HTR-8/SVneo (cell line): ENCODE measurements around the gene CAV1.

Experiments used
- DNase-seq: peaks from one replicate; pipeline ENCODE4 v3.0.0; 2011; ENCODE audit warnings: low spot score, mixed read lengths; ENCODE audit not compliant: insufficient read length
- FAIRE-seq: peaks from 2 replicates; lab custom pipeline; 2011; peaks lifted over from hg19 to GRCh38; lab: Jason Lieb, UNC

Gene CAV1

GRCh38 chr7:116527521-116527920 is 2.7 kb downstream of the CAV1 start:
- DNase-seq: no peak
- FAIRE-seq: no peak

GRCh38 chr7:116528008-116528789 is 3.4 kb downstream of the CAV1 start:
- DNase-seq (no peak), FAIRE-seq (no peak)

- DNase-seq (no peak), FAIRE-seq (no peak)
These were observed 4.4 kb downstream of the CAV1 start for GRCh38 chr7:116529250-116529649.

GRCh38 chr7:116530107-116530820 is 5.4 kb downstream of the CAV1 start:
- FAIRE-seq (no peak), DNase-seq (no peak)

DNA sequence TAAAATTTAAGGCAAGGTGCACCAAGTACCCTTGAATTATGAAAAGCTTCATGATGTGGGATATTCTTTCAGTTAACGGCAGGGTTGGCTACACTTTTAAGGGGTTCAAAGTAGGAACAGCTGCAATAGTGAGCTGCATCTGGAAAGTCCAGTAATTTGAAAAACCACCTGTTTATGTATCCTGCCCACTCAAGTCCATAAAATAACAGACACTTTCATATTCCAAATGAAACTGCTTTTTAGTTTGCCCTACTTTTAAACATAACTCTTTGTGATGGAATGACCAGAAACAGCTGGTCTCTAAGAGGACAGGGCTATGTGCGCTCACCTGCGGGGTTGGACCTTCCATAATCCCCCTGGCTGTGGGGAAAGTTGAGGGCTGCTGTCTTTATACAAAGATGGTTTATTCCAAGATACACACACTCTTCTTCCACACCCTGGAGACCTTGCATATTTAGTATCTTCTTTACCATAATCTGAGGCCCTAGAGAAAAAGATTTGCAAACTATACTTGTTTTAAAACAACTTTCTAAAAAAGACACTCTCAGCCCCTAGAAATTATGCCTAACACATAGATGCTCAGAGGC is 7.4 kb downstream of the CAV1 start:
- FAIRE-seq (no peak), DNase-seq (no peak)

GRCh38 chr7:116534790-116535189 is 10.0 kb downstream of the CAV1 start:
- DNase-seq (no peak), FAIRE-seq (no peak)

GRCh38 chr7:116535416-116535815 is 10.6 kb downstream of the CAV1 start:
- DNase-seq: no peak
- no peak for FAIRE-seq

DNA sequence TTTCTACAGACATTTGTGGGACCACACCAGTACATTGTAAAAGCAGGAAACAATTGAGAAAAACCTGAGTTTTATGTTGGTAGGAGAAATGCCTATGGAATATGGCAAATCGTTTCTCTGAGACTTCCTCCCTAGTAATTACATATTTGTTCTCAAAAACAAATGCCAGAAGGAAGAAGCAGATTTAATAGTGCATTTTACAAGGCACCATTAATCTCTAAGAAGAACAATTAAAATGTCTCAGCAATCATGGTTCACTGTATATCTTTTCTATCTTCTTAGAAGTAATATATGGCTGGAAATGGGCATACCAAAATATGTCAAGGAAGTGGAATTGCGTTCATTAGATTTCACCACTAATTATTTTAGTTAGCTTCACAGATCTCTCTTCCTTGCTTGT is 13.3 kb downstream of the CAV1 start:
- no peak for FAIRE-seq
- DNase-seq: no peak

DNA sequence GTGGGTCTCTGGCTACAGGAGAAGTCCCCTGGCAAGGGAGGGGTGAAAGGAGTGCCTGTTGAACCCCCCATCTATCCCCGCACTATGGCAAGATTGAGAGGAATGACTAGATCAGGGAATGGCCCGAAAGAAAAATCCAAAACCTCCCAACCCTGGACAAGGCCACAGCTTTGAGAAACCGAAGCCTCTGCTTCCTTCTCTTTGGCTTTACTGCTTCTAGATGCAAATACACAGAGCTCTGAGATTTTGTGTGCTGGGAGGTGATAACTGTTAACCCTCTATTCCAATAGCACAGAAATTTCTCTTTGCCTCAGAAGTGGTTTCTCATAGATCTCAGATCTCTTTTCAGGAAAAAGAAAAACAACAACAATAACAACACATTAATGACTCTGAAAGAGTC is 15.0 kb downstream of the CAV1 start:
- DNase-seq (no peak), FAIRE-seq (no peak)

DNA sequence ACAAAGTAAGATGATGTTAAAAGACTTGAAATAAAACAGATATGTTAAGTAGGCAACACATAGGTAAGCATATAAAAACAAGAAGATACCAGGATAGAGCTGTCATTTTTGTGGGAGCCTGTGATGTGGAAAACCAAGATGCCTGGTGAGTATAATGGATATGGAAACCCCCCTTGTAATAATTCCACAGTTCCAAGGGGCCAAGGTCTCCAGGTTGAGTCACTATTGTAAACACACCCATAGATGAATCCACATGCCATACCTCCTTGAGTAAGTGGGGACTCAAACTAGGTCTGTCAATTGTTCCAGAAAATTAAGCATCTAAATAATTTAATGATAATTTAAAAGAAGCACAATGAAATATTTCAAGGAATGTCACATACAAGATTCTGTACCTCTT is 15.9 kb downstream of the CAV1 start:
- FAIRE-seq: no peak
- DNase-seq: no peak

- FAIRE-seq (no peak), DNase-seq (no peak)
These were observed 17.1 kb downstream of the CAV1 start for GRCh38 chr7:116541951-116542350.

GRCh38 chr7:116542618-116543017 is 17.8 kb downstream of the CAV1 start:
- no peak for FAIRE-seq
- DNase-seq: no peak

DNA sequence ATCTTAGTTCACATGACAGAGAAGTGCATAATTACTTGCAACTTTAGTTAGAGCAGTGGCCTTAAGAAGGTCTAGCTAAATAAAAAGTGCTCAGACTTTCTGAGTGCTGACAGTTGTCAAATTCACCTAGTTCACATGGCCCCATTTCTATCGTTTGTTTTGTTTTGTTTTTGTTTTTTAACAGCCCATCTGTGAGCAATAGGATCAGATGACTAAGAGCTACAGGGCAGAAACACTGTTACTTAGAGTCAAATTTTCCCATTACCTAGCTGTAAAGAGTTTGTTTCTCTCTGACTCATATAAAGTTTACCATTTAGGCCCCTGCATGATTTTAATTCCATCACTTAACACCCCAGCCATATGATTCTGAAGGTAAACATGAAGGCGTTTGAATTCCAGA is 18.8 kb downstream of the CAV1 start:
- FAIRE-seq: no peak
- no peak for DNase-seq

- FAIRE-seq: no peak
These were observed 19.7 kb downstream of the CAV1 start for GRCh38 chr7:116544487-116544886.

DNA sequence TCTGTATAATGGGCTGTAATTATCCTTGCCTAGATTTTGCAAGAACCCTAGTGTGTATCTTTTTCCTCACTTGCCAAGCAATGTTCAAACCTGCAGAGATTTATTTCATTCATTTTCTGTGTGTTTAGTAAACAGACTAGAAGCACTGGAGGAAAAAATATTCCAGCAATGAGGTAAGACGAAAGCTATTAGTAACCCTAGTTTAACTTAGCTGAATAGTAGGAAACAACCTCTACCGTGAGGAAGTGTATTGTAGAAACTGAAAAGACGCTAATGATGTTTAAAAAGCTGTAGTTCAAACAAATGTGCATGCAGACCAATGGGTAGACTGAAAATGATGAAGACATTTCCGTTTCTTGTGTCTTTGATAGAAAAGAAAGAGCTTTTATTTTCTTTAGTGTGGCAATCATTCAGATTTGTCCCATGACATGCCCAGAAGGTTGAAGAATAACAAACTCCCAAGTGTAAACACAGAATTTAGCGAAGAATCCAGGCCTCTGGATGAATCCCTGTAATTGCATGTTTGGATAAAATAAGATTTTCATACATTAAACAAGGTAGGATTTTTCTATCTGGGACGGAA is 20.7 kb downstream of the CAV1 start:
- FAIRE-seq (no peak), DNase-seq (no peak)

More at GRCh38 chr7:116544487-116544886, 19.7 kb downstream of the CAV1 start:
- DNase-seq: no peak

DNA sequence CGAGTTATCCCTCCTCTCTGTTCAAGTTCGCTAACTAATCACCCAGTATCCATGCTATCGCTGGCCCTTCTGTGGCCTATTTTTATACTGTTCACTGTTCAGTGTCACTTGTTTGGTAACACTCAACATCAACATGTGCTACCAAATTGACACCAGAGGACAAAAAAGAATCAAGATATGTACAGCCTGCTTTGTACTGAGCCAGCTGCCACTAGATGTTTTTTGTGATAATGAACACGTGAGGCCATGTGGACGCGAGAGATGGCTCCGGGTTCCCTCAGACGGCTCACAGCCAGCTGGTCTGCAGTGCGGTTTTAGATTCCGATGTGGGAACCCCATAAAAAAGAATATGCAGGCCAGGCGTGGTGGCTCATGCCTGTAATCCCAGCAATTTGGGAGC is 21.2 kb downstream of the CAV1 start:
- FAIRE-seq: no peak

GRCh38 chr7:116546916-116547315 is 22.1 kb downstream of the CAV1 start:
- FAIRE-seq (no peak), DNase-seq (no peak)

More for the DNA sequence above, 21.2 kb downstream of the CAV1 start:
- DNase-seq: no peak

GRCh38 chr7:116547347-116547746 is 22.5 kb downstream of the CAV1 start:
- FAIRE-seq (no peak), DNase-seq (no peak)

- DNase-seq: no peak
- no peak for FAIRE-seq
These were observed 23.7 kb downstream of the CAV1 start for GRCh38 chr7:116548506-116548905.

DNA sequence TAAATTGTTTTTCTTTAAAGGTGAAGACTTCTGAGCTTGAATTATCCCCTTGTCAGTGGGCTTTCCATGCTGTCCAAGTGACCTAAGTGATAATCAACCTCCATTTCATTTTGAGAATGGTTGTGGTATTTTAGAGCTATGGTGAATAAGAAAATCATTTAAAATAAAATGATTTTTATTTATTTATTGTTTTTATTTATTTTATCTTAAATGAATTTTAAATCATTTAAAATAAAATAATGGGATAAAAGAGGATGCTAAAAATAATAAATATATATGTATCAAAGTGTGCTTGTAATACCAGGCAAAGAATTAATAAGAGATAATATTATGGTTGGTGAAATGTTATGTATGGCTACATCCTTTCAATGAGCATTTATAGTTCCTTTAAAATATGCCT is 24.5 kb downstream of the CAV1 start:
- FAIRE-seq (no peak), DNase-seq (no peak)

DNA sequence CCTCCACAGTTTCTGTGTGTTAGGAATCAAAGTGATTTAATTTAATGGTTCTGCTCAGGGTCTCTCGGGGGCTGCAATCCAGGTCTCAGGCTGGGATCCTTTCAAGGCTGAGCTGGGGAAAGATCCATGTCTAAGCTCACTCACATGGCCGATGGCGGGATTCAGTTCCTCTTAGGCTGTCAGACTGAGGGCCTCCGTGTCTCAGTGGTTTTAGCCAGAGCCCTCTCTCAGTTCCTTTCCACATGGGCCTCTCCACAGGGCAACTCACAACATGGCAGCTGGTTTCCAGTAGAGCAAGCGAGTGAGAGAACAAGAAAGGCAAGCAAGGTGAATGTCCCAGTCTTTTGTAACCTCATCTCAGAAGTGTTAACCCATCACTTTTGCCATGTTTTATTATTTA is 26.9 kb downstream of the CAV1 start:
- DNase-seq (no peak), FAIRE-seq (no peak)
